Measurements from ENCODE around the gene DGCR6. TPM values are rescaled to one million over a fixed set of nuclear protein-coding genes. Genes with fewer than 3 reads are reported as not detected.
"Not testable (repeated sequence)": the region's sequence is repeated elsewhere in the genome, so short reads cannot be mapped to it uniquely, and the experiment has no call there.

The DGCR6 gene
- total RNA-seq, 2 experiments from 2014 or later: 4.5 to 4.6 TPM

- H3K4me2 ChIP-seq (ENCODE audit: low read length); H3K4me1 ChIP-seq (ENCODE audit: insufficient read depth, low read length, poor library complexity, severe bottlenecking); BruUV-seq (replicated peaks); H3K9me3 ChIP-seq (ENCODE audit: low read length); H3K9me2 ChIP-seq (ENCODE audit: insufficient read depth, low read length); H3K36me3 ChIP-seq (ENCODE audit: insufficient read depth, low read length); POLR2A ChIA-PET; H3K4me3 ChIP-seq (ENCODE audit: low read depth, low read length, poor library complexity, severe bottlenecking); CTCF ChIA-PET (ENCODE audit: unreplicated experiment); H2AFZ ChIP-seq (ENCODE audit: low read length); intact Hi-C loops (cut with micrococcal nuclease; ENCODE audit: unreplicated experiment); H3K79me2 ChIP-seq (ENCODE audit: insufficient read depth, low read depth, low read length); H3K27ac ChIP-seq (ENCODE audit: low read depth, low read length, poor library complexity, severe bottlenecking); H4K20me1 ChIP-seq (ENCODE audit: insufficient read depth, low read length); DNase-seq (ENCODE audit: low spot score): not testable (repeated sequence)
Observed at GRCh38 chr22:18915550-18915949, 9.4 kb downstream of the DGCR6 start.

GRCh38 chr22:18917818-18918217 is 11.7 kb downstream of the DGCR6 start:
- DNase-seq (ENCODE audit: low spot score); H3K9me2 ChIP-seq (ENCODE audit: insufficient read depth, low read length); H3K79me2 ChIP-seq (ENCODE audit: insufficient read depth, low read depth, low read length); H3K9me3 ChIP-seq (ENCODE audit: low read length); H3K36me3 ChIP-seq (ENCODE audit: insufficient read depth, low read length); H3K4me3 ChIP-seq (ENCODE audit: low read depth, low read length, poor library complexity, severe bottlenecking); H4K20me1 ChIP-seq (ENCODE audit: insufficient read depth, low read length); BruUV-seq (replicated peaks); H3K27ac ChIP-seq (ENCODE audit: low read depth, low read length, poor library complexity, severe bottlenecking); POLR2A ChIA-PET; H2AFZ ChIP-seq (ENCODE audit: low read length); CTCF ChIA-PET (ENCODE audit: unreplicated experiment); H3K4me1 ChIP-seq (ENCODE audit: insufficient read depth, low read length, poor library complexity, severe bottlenecking); H3K4me2 ChIP-seq (ENCODE audit: low read length); intact Hi-C loops (cut with micrococcal nuclease; ENCODE audit: unreplicated experiment): not testable (repeated sequence)

- H3K79me2 ChIP-seq (ENCODE audit: insufficient read depth, low read depth, low read length); H3K9me3 ChIP-seq (ENCODE audit: low read length); BruUV-seq (replicated peaks); H3K4me2 ChIP-seq (ENCODE audit: low read length); CTCF ChIA-PET (ENCODE audit: unreplicated experiment); H3K9me2 ChIP-seq (ENCODE audit: insufficient read depth, low read length); DNase-seq (ENCODE audit: low spot score); H4K20me1 ChIP-seq (ENCODE audit: insufficient read depth, low read length); intact Hi-C loops (cut with micrococcal nuclease; ENCODE audit: unreplicated experiment); H2AFZ ChIP-seq (ENCODE audit: low read length); H3K36me3 ChIP-seq (ENCODE audit: insufficient read depth, low read length); H3K4me1 ChIP-seq (ENCODE audit: insufficient read depth, low read length, poor library complexity, severe bottlenecking); POLR2A ChIA-PET; H3K27ac ChIP-seq (ENCODE audit: low read depth, low read length, poor library complexity, severe bottlenecking); H3K4me3 ChIP-seq (ENCODE audit: low read depth, low read length, poor library complexity, severe bottlenecking): not testable (repeated sequence)
Observed at GRCh38 chr22:18920257-18920902, 14.3 kb downstream of the DGCR6 start.

GRCh38 chr22:18925368-18926064 is 19.4 kb downstream of the DGCR6 start:
- TF ChIP-seq EZH2phosphoT487 (IDR thresholded peaks at IDR 0.05; ENCODE audit: borderline replicate concordance, low read depth, low read length) (no peak), CTCF (conservative IDR thresholded peaks at IDR 0.05; ENCODE audit: low read length) (no peak)
- no peak overlapping the region for H2AFZ ChIP-seq (ENCODE audit: low read length)
- no peaks in the 10 kb centered on the region for H3K79me2 ChIP-seq (ENCODE audit: insufficient read depth, low read depth, low read length)
- H3K27ac ChIP-seq (ENCODE audit: low read depth, low read length, poor library complexity, severe bottlenecking): no peak overlapping the region
- no peaks in the 10 kb centered on the region for H4K20me1 ChIP-seq (ENCODE audit: insufficient read depth, low read length)
- BruUV-seq (replicated peaks): no TSS peak
- H3K4me1 ChIP-seq (ENCODE audit: insufficient read depth, low read length, poor library complexity, severe bottlenecking): no peaks in the 10 kb centered on the region
- POLR2A ChIA-PET: no interaction called here
- H3K36me3 ChIP-seq (ENCODE audit: insufficient read depth, low read length): no peaks in the 10 kb centered on the region
- no peak overlapping the region for H3K4me2 ChIP-seq (ENCODE audit: low read length)
- H3K4me3 ChIP-seq (ENCODE audit: low read depth, low read length, poor library complexity, severe bottlenecking): no peak overlapping the region
- CTCF ChIA-PET (ENCODE audit: unreplicated experiment): no interaction called here
- H3K9me3 ChIP-seq (ENCODE audit: low read length): no peaks in the 10 kb centered on the region
- H3K9me2 ChIP-seq (ENCODE audit: insufficient read depth, low read length): no peaks in the 10 kb centered on the region
- intact Hi-C loops (cut with micrococcal nuclease; ENCODE audit: unreplicated experiment): no loop called here
- DNase-seq (ENCODE audit: low spot score): no peak
